Measurements from ENCODE around the gene NCKAP1.
"Not testable (repeated sequence)": the region's sequence is repeated elsewhere in the genome, so short reads cannot be mapped to it uniquely, and the experiment has no call there.

The NCKAP1 gene

GRCh38 chr2:183019718-183020442 is 18.4 kb downstream of the NCKAP1 start:
- FAIRE-seq = no peak

DNA sequence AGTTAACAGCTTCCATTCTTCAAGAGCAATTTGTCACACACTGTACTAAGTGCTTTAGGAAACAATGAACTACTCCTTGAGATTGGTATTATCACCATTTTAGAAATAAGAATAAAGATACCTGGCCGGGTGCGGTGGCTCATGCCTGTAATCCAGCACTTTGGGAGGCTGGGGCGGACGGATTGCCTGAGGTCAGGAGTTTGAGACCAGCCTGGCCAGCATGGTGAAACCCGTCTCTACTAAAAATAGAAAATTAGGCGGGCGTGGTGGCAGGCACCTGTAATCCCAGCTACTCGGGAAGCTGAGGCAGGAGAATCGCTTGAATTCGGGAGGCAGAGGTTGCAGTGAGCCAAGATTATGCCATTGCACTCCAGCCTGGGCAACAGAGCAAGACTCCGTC is 20.4 kb downstream of the NCKAP1 start:
- FAIRE-seq; DNase-seq (ENCODE audit: insufficient read length): not testable (repeated sequence)

More at GRCh38 chr2:183019718-183020442, 18.4 kb downstream of the NCKAP1 start:
- no peak for TF ChIP-seq TAF1 (IDR thresholded peaks at IDR 0.05; ENCODE audit: borderline replicate concordance, low read depth, low read length)
- TF ChIP-seq POLR2A (IDR thresholded peaks at IDR 0.05; ENCODE audit: low read depth, low read length) = no peak
- no peak for TF ChIP-seq POLR2AphosphoS5 (IDR thresholded peaks at IDR 0.05; ENCODE audit: low read depth, low read length)
- DNase-seq (ENCODE audit: insufficient read length) = no peak

- no peak for TF ChIP-seq TAF1 (IDR thresholded peaks at IDR 0.05; ENCODE audit: borderline replicate concordance, low read depth, low read length)
- no peak for TF ChIP-seq POLR2A (IDR thresholded peaks at IDR 0.05; ENCODE audit: low read depth, low read length)
- TF ChIP-seq POLR2AphosphoS5 (IDR thresholded peaks at IDR 0.05; ENCODE audit: low read depth, low read length) = no peak
- no peak for FAIRE-seq
Observed at GRCh38 chr2:183014005-183014404, 24.3 kb downstream of the NCKAP1 start.

GRCh38 chr2:183011743-183012142 is 26.5 kb downstream of the NCKAP1 start:
- no peak for FAIRE-seq
- DNase-seq (ENCODE audit: insufficient read length) = no peak
- TF ChIP-seq TAF1 (IDR thresholded peaks at IDR 0.05; ENCODE audit: borderline replicate concordance, low read depth, low read length) (no peak), POLR2AphosphoS5 (IDR thresholded peaks at IDR 0.05; ENCODE audit: low read depth, low read length) (no peak), POLR2A (IDR thresholded peaks at IDR 0.05; ENCODE audit: low read depth, low read length) (no peak)

More at GRCh38 chr2:183014005-183014404, 24.3 kb downstream of the NCKAP1 start:
- DNase-seq (ENCODE audit: insufficient read length) = no peak

GRCh38 chr2:183010112-183010511 is 28.1 kb downstream of the NCKAP1 start:
- DNase-seq (ENCODE audit: insufficient read length) (no peak), FAIRE-seq (no peak)
- TF ChIP-seq POLR2A (IDR thresholded peaks at IDR 0.05; ENCODE audit: low read depth, low read length) (no peak), POLR2AphosphoS5 (IDR thresholded peaks at IDR 0.05; ENCODE audit: low read depth, low read length) (no peak)

GRCh38 chr2:183009249-183009899 is 28.9 kb downstream of the NCKAP1 start:
- no peak for FAIRE-seq
- no peak for DNase-seq (ENCODE audit: insufficient read length)
- TF ChIP-seq POLR2AphosphoS5 (IDR thresholded peaks at IDR 0.05; ENCODE audit: low read depth, low read length) (no peak), POLR2A (IDR thresholded peaks at IDR 0.05; ENCODE audit: low read depth, low read length) (no peak), TAF1 (IDR thresholded peaks at IDR 0.05; ENCODE audit: borderline replicate concordance, low read depth, low read length) (no peak)

- TF ChIP-seq POLR2A (IDR thresholded peaks at IDR 0.05; ENCODE audit: low read depth, low read length) = no peak
- no peak for TF ChIP-seq POLR2AphosphoS5 (IDR thresholded peaks at IDR 0.05; ENCODE audit: low read depth, low read length)
- TF ChIP-seq TAF1 (IDR thresholded peaks at IDR 0.05; ENCODE audit: borderline replicate concordance, low read depth, low read length) = no peak
- no peak for DNase-seq (ENCODE audit: insufficient read length)
- no peak for FAIRE-seq
Observed at GRCh38 chr2:183001948-183002347, 36.3 kb downstream of the NCKAP1 start.

- DNase-seq (ENCODE audit: insufficient read length) (no peak), FAIRE-seq (no peak)
- no peak for TF ChIP-seq TAF1 (IDR thresholded peaks at IDR 0.05; ENCODE audit: borderline replicate concordance, low read depth, low read length)
- TF ChIP-seq POLR2AphosphoS5 (IDR thresholded peaks at IDR 0.05; ENCODE audit: low read depth, low read length) = no peak
- no peak for TF ChIP-seq POLR2A (IDR thresholded peaks at IDR 0.05; ENCODE audit: low read depth, low read length)
Observed at GRCh38 chr2:183000846-183001245, 37.4 kb downstream of the NCKAP1 start.

GRCh38 chr2:182999348-183000028 is 38.8 kb downstream of the NCKAP1 start:
- no peak for DNase-seq (ENCODE audit: insufficient read length)
- TF ChIP-seq POLR2AphosphoS5 (IDR thresholded peaks at IDR 0.05; ENCODE audit: low read depth, low read length) (no peak), POLR2A (IDR thresholded peaks at IDR 0.05; ENCODE audit: low read depth, low read length) (no peak), TAF1 (IDR thresholded peaks at IDR 0.05; ENCODE audit: borderline replicate concordance, low read depth, low read length) (no peak)
- no peak for FAIRE-seq

GRCh38 chr2:182994228-182994912 is 43.9 kb downstream of the NCKAP1 start:
- no peak for TF ChIP-seq POLR2A (IDR thresholded peaks at IDR 0.05; ENCODE audit: low read depth, low read length)
- no peak for TF ChIP-seq TAF1 (IDR thresholded peaks at IDR 0.05; ENCODE audit: borderline replicate concordance, low read depth, low read length)
- TF ChIP-seq POLR2AphosphoS5 (IDR thresholded peaks at IDR 0.05; ENCODE audit: low read depth, low read length) = no peak
- DNase-seq (ENCODE audit: insufficient read length) (no peak), FAIRE-seq (no peak)

DNA sequence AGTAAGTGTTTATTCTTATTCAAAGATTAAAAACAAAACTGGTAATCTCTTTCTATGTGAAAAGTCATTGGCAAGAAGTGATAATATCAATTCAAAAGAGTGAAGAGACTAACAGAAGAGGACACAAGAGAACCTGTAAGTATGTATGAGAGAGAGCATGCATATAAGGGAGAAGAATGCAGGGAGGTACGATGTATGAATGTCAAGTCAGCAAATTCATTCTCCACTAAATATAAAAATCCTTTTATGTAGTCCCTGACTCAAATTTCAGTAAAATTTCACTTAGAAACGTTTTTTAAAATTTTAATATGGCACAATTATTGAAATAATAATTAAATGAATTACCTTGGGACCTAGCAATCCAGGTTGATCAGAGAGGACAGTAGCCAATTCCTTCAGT is 55.3 kb downstream of the NCKAP1 start:
- FAIRE-seq (no peak), DNase-seq (ENCODE audit: insufficient read length) (no peak)
- no peak for TF ChIP-seq TAF1 (IDR thresholded peaks at IDR 0.05; ENCODE audit: borderline replicate concordance, low read depth, low read length)
- TF ChIP-seq POLR2AphosphoS5 (IDR thresholded peaks at IDR 0.05; ENCODE audit: low read depth, low read length) = no peak
- no peak for TF ChIP-seq POLR2A (IDR thresholded peaks at IDR 0.05; ENCODE audit: low read depth, low read length)

GRCh38 chr2:182981475-182981874 is 56.8 kb downstream of the NCKAP1 start:
- FAIRE-seq; DNase-seq (ENCODE audit: insufficient read length): not testable (repeated sequence)
